Mammary epithelial cell (primary cell): ENCODE data around the gene PCMT1.

ENCODE experiments used
- EZH2 ChIP-seq: IDR thresholded peaks from 2 replicates; pipeline ENCODE4 v1.6.1; 2012; ENCODE audit warnings: low read length, inconsistent platforms, borderline replicate concordance
- TF ChIP-seq, protein P1 (sequence below), 2 donors: IDR thresholded peaks in 1 of 2; conservative IDR thresholded peaks in 1 of 2; 2 replicates each; pipeline ENCODE4 v1.5.1; 2011 to 2012; ENCODE audit warnings: inconsistent platforms in 2 of 2, low read length in 2 of 2, mild to moderate bottlenecking in 2 of 2, control low read depth in 1 of 2, low read depth in 1 of 2; ENCODE audit not compliant: insufficient read depth in 1 of 2; ENCODE audit errors: extremely low read depth in 1 of 2

- TF ChIP-seq, protein P1, sequence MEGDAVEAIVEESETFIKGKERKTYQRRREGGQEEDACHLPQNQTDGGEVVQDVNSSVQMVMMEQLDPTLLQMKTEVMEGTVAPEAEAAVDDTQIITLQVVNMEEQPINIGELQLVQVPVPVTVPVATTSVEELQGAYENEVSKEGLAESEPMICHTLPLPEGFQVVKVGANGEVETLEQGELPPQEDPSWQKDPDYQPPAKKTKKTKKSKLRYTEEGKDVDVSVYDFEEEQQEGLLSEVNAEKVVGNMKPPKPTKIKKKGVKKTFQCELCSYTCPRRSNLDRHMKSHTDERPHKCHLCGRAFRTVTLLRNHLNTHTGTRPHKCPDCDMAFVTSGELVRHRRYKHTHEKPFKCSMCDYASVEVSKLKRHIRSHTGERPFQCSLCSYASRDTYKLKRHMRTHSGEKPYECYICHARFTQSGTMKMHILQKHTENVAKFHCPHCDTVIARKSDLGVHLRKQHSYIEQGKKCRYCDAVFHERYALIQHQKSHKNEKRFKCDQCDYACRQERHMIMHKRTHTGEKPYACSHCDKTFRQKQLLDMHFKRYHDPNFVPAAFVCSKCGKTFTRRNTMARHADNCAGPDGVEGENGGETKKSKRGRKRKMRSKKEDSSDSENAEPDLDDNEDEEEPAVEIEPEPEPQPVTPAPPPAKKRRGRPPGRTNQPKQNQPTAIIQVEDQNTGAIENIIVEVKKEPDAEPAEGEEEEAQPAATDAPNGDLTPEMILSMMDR (conservative IDR thresholded peaks at IDR 0.05 in 1 of 2, IDR thresholded peaks at IDR 0.05 in 1 of 2; ENCODE audit: extremely low read depth in 1 of 2, insufficient read depth in 1 of 2, low read depth in 1 of 2, low read length in 2 of 2): no peak
- TF ChIP-seq EZH2: no peak
Observed at GRCh38 chr6:149781715-149782114, 32.2 kb downstream of the PCMT1 start.
